Measurements from ENCODE around the gene SCYGR8.

DNA sequence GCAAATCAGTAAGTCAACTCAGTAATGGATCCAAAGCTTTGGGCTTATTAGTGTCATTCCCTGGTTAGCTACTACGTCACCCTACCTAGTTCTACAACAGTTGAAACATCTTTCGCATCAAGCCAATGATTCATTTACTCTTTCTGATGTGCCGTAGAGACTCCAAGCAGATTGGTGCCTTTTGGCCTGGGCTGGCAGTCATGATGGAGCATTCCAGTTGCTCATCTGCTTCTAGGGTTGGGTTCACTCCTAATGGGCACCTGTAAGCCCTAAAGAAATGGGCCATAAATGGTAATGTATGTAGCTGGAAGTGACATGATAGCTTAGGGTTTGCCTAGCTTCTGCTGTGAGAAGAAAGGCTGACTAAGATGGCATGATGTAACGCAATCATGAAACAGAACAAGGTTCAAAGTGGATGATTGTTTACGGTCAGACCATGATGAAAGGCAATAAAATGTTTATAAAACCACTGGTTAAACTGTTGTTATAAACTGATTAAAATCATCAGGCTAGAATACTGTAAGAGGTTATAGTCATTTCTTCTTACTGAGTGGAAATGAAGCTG is 47.5 kb downstream of the SCYGR8 start:
- TF ChIP-seq POLR2A (IDR thresholded peaks at IDR 0.05; ENCODE audit: low read depth, low read length) (no peak), POLR2AphosphoS5 (IDR thresholded peaks at IDR 0.05; ENCODE audit: low read depth, low read length) (no peak), TAF1 (IDR thresholded peaks at IDR 0.05; ENCODE audit: low read depth, low read length) (no peak), POU2F2 (IDR thresholded peaks at IDR 0.05; ENCODE audit: low read depth, low read length) (no peak), PAX5 (IDR thresholded peaks at IDR 0.05; ENCODE audit: insufficient read depth, low read length, severe bottlenecking) (no peak)
